ENCODE results near the gene ZKSCAN1. TPM values are rescaled to one million over a fixed set of nuclear protein-coding genes. Genes with fewer than 3 reads are reported as not detected.

ZKSCAN1 gene
- total RNA-seq, result 45.3 and 50.1 TPM in 2 replicates

GRCh38 chr7:100015232-100016214, at the start of gene ZKSCAN1:
ZKSCAN1 (plus strand) TSS chr7:100015596; CDS start chr7:100023507, 7,911 bp downstream.

DNA sequence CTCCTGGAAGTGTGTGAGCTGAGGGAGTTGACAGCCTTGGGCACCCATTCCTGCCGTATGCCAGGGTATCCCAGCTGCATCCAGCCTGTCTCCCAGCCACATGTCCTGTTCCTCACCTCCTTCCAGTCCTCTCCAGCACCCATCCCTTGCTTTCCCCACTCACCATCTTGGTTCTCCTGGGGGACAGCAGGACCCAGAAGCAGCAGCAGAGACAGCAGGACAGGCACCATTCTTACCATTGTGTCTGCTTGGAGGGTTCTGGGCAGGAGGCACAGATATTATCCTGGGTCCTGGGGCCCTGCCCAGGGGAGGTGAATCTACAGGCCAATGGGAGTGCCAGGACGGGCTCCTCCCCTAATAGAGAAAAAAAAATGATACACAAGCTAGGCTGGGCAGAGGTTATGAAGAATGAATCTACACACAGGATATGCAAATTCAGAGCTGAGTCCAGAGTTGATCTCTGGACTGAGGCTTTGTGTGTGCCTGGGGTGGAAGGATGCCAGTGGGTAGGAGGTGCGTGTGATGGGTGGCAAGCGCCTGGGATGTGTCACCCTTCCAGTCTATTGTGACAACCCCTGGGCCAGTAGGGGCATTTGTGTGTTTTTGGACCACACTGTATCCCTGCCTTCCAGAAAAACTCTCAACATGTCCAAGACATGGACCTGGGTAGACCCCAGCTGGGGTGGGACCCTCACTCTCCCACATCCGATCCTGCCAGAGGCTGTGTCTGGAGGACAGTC, 39.4 kb upstream of the ZKSCAN1 start, which contains the start of gene AZGP1:
Gene AZGP1, minus strand, starts transcription at position 250 of the 740 bp plus-strand sequence. Its CDS starts 11 bp downstream, at position 239.

DNA sequence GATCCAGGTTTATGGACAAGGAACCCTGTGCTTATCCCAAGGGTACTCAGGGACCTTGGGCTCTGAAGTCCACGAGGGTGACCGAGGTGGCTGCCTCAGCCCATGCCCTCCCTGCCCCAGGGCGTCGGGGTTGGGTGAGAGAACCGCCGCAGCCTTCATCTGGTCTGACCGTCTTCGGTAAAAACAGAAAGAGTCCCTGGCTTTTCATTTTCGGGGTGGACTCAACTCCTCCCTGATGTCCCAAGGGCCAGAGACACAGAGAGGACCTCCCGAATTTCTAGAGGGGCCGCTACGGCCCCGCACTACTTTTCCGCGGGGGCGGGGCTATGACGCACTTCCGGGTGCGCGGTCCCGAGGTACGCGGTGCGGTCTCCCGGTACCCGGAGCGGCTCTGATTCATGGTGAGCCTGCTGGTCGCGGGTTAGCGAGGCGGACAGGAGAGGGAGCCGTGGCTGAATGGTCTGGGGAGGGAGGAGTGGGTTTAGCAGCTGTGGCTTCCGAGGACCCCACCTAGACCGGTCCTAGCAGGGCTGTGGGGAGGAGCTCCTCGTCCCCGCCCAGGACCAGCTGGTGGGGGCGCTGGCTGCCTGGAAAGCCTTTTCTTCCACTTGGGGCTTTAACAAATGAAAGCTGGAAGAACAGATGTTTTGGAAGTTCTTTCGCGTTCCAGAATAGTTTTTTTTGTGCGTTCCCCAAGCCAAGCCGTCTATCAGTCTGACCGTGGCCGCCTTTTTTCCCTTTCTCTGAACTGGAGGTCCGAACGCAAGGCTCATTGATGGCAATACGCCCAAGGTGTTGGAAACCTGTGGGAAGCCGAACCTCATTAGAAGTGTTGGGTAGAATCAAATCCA, 34.3 kb downstream of the ZKSCAN1 start, which contains the start of gene ZSCAN21:
Gene ZSCAN21, plus strand, starts transcription at position 334 of the 851 bp plus-strand sequence. CDS start 7,233 bp downstream, outside the sequence.

DNA sequence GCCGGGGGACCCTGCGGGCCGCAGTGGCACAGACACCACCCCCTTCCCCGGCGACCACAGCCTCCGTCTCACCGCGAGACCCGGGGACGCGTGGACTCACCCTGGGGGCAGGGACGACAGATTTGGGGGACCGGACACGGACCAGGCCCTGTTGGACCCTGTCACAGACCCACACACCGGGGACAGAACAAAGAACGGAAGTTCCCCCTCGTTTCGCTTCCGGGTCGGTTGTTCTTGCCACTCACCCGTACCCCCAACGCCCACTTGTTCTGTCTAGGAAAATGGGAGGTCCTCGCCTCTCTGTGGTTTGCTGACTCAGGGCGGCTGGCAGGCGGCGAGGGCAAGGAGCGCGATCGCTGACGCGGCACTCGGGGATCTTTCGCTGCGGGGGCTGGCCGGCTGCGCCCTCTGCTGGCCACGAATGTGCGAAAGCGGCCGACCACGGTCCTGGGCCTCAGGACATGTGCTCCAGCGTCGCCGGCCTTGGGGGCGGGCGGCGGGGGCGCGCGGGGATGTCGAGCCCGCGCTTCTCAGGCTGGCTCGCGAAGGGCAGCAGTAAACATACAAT, 66.2 kb downstream of the ZKSCAN1 start, which contains the start of gene ZNF3:
Gene ZNF3, minus strand, starts transcription at position 189 of the 568 bp plus-strand sequence. CDS start 4,366 bp downstream, outside the sequence.

DNA sequence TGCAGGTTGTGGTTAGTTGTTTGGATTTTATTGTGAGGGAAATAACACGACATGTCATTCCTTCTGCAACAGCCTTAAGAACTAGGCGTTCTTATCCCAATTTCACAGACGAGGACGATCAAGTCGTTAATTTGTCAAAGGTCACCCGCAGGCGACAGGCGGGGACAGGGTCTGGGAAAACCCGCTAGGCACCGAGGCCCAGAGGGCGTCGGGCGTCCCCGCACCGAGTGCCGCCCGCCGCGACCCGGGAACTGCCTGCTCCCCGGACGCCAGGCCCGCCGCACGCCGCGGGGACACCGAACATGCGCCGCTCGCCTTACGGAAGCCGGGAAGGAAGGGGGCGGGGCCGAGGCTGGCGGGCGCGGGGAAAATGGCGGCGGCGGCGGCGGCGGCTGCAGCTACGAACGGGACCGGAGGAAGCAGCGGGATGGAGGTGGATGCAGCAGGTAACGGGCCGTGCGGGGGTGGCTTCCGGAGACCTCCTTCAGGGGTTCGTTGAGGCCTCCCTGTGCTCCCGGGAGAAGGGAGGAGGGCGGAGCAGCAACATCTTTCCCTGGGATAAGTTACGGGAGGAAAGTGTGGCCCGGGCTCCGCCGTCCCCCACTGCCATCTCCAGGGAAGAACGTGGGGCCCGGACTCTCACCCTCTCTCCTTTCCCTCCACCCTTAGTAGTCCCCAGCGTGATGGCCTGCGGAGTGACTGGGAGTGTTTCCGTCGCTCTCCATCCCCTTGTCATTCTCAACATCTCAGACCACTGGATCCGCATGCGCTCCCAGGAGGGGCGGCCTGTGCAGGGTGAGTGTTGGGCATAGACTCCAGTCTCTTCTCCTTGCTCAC, 73.4 kb downstream of the ZKSCAN1 start, which contains the start of gene COPS6:
Gene COPS6, plus strand, starts transcription at position 349 of the 837 bp plus-strand sequence. Its CDS starts 22 bp downstream, at position 371.

Other genes starting within 250 kb of the ZKSCAN1 start
- gene CYP3A4, start 231.4 kb upstream of the ZKSCAN1 start, total RNA-seq, result not detected in 2 replicates
- gene CYP3A43, start 187.6 kb upstream of the ZKSCAN1 start, total RNA-seq, result not detected in 2 replicates
- 0.23 and 0.26 TPM in 2 replicates for gene OR2AE1, start 138.6 kb upstream of the ZKSCAN1 start, total RNA-seq
- gene TRIM4, start 96.1 kb upstream of the ZKSCAN1 start, total RNA-seq, result 24.9 and 25.7 TPM in 2 replicates
- gene GJC3, start 86.0 kb upstream of the ZKSCAN1 start, total RNA-seq, result not detected in 2 replicates
- not detected in 2 replicates for gene AZGP1, start 39.6 kb upstream of the ZKSCAN1 start, total RNA-seq
- 7.6 and 10.4 TPM in 2 replicates for gene ZSCAN21, start 34.2 kb downstream of the ZKSCAN1 start, total RNA-seq
- gene ZNF3, start 66.1 kb downstream of the ZKSCAN1 start, total RNA-seq, result 19.9 and 23.4 TPM in 2 replicates
- gene COPS6, start 73.4 kb downstream of the ZKSCAN1 start, total RNA-seq, result 61.5 and 69.7 TPM in 2 replicates
- 30.6 and 31.6 TPM in 2 replicates for gene MCM7, start 85.8 kb downstream of the ZKSCAN1 start, total RNA-seq
- 16.0 and 21.3 TPM in 2 replicates for gene AP4M1, start 86.0 kb downstream of the ZKSCAN1 start, total RNA-seq
- gene TAF6, start 103.8 kb downstream of the ZKSCAN1 start, total RNA-seq, result 63.1 and 64.4 TPM in 2 replicates
- 29.6 and 41.7 TPM in 2 replicates for gene CNPY4, start 104.0 kb downstream of the ZKSCAN1 start, total RNA-seq
- gene MBLAC1, start 111.4 kb downstream of the ZKSCAN1 start, total RNA-seq, result 2.3 and 2.7 TPM in 2 replicates
- 52.0 and 57.4 TPM in 2 replicates for gene LAMTOR4, start 133.3 kb downstream of the ZKSCAN1 start, total RNA-seq
- gene TRAPPC14, start 143.1 kb downstream of the ZKSCAN1 start, total RNA-seq, result 4.8 and 10.7 TPM in 2 replicates
- gene GAL3ST4, start 153.0 kb downstream of the ZKSCAN1 start, total RNA-seq, result 4.8 and 5.5 TPM in 2 replicates
- 1.0 and 1.6 TPM in 2 replicates for gene GPC2, start 161.8 kb downstream of the ZKSCAN1 start, total RNA-seq
- gene STAG3, start 162.3 kb downstream of the ZKSCAN1 start, total RNA-seq, result 0.99 and 2.2 TPM in 2 replicates
- not detected in 2 replicates for gene PVRIG, start 204.4 kb downstream of the ZKSCAN1 start, total RNA-seq